BE2C (cell line): ENCODE results near the gene LZTS3.
"Not testable (repeated sequence)": the region's sequence is repeated elsewhere in the genome, so short reads cannot be mapped to it uniquely, and the experiment has no call there.

Source experiments
- DNase-seq: peaks from one replicate; pipeline ENCODE4 v3.0.0-alpha.2; 2020
- H3K27me3 ChIP-seq: fragments of 250-450 bp; sonication (Bioruptor Pico); 2 replicates; pipeline ENCODE4 v1.5.1; 2020; ENCODE audit warnings: mild to moderate bottlenecking
- H3K36me3 ChIP-seq: fragments of 250-450 bp; sonication (Bioruptor Pico); 2 replicates; pipeline ENCODE4 v1.5.1; 2020; ENCODE audit warnings: mild to moderate bottlenecking
- H3K4me1 ChIP-seq: fragments of 250-450 bp; sonication (Bioruptor Pico); 2 replicates; pipeline ENCODE4 v1.5.1; 2020
- H3K4me3 ChIP-seq: 2 replicates; pipeline ENCODE4 v1.5.1; 2011; ENCODE audit warnings: low read depth, low read length
- H3K9me3 ChIP-seq: fragments of 250-450 bp; sonication (Bioruptor Pico); 2 replicates; pipeline ENCODE4 v1.5.1; 2020
- CTCF ChIP-seq: IDR thresholded peaks from 2 replicates; pipeline ENCODE4 v1.5.1; 2012; ENCODE audit warnings: mild to moderate bottlenecking, low read depth, low read length

Gene LZTS3

DNA sequence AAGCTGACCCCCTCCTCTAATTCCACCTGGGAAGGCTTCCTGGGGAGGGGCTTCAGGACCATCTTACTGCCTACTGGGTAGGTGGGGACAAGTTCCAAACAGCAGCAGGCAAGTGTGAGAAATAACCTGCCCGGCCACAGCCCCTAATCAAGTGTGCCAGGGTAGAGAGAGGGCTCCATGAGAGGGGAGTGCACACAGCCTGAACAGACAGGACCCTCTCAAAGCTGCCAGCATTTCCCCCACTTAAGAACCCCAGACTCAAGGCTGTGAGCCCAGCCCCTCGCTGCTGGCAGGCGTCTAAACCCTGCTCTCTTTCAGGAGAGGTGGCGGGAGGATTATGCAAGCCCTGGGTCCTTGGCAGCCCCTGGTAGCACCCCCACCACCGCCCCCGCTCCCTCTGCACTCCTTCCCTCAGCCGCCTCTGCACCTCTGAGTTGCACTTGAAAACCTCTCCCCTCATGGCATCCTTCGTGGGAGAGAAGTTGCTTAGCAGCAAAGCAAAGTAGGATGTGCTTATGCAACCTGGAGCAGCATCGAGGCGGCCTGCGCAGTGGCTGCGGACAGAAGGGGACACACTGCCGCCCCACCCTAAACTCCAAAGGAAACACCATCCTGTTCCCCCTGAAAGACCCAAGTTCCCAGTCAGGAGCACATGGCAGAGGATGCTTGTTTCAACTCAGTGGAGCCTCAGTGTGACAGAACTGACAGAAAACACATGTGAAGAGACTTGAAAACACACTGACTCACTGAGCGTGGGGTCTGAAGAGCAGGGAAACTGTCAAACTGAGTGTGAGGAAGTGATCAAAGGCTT is 20.7 kb upstream of the LZTS3 start:
- DNase-seq: no peak
- Histone ChIP-seq H3K36me3 (peaks cover 21% of the 10 kb centered on the region), H3K9me3 (no peaks in the 10 kb centered on the region), H3K4me1 (no peaks in the 10 kb centered on the region), H3K27me3 (no peaks in the 10 kb centered on the region), H3K4me3 (no peak overlapping the region)
- no peak for TF ChIP-seq CTCF

DNA sequence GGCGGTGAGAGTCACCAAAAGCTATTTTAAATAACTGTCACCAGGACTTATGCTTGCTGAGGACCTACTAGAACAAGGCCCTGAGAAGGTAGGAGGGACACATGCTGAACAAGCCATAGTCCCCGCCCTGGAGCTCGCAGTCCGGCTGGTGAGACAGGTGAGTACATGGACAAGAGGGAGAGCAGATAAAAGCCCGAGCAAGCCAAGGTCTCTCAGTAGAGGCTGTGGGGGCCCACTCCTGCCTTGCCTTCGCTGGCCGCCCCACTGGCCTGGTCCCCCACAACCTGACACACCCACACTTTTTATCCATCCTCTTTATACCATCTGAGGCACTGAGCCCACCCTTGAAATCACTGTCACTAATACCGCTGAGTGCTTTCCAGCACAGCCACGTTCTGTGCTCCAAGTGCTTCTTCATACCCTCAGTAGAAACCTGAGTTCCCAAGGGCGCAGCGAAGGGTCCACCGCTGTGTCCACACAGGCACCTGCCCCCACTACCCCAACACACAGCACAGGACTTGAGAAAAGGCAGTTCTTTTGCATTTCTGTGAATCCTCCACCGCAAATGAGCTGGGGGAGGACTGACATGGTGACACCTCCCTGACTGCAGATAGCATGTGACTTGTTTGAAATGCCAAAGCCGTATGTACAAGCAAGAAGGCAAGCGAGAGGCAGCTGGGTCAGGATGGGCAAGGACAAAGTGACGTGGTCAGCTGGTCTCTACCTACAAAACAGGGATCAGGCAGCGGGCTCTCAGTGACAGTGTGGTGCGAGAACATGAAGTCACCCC is 19.1 kb upstream of the LZTS3 start:
- peaks cover 20% of the 10 kb centered on the region for H3K36me3 ChIP-seq
- no peak for DNase-seq
- TF ChIP-seq CTCF: no peak
- no peaks in the 10 kb centered on the region for H3K9me3 ChIP-seq
- H3K4me3 ChIP-seq: no peak overlapping the region
- H3K27me3 ChIP-seq: no peaks in the 10 kb centered on the region
- H3K4me1 ChIP-seq: no peaks in the 10 kb centered on the region

- DNase-seq: no peak
- Histone ChIP-seq H3K27me3 (no peaks in the 10 kb centered on the region), H3K9me3 (no peaks in the 10 kb centered on the region), H3K4me1 (no peaks in the 10 kb centered on the region), H3K36me3 (peaks cover 17% of the 10 kb centered on the region), H3K4me3 (no peak overlapping the region)
- TF ChIP-seq CTCF: no peak
Observed at GRCh38 chr20:3190681-3191111, 17.3 kb upstream of the LZTS3 start.

- no peak for DNase-seq
- Histone ChIP-seq H3K36me3 (peaks cover 9% of the 10 kb centered on the region), H3K27me3 (no peaks in the 10 kb centered on the region), H3K4me3 (no peak overlapping the region), H3K4me1 (no peaks in the 10 kb centered on the region), H3K9me3 (no peaks in the 10 kb centered on the region)
- no peak for TF ChIP-seq CTCF
Observed at GRCh38 chr20:3189561-3190131, 16.3 kb upstream of the LZTS3 start.

- Histone ChIP-seq H3K36me3 (peaks cover 9% of the 10 kb centered on the region; the same call in 1 of the 2 replicates), H3K27me3 (no peaks in the 10 kb centered on the region), H3K9me3 (no peaks in the 10 kb centered on the region), H3K4me3 (no peak overlapping the region), H3K4me1 (no peaks in the 10 kb centered on the region)
- DNase-seq: no peak
- no peak for TF ChIP-seq CTCF
Observed at GRCh38 chr20:3188823-3189413, 15.6 kb upstream of the LZTS3 start.

DNA sequence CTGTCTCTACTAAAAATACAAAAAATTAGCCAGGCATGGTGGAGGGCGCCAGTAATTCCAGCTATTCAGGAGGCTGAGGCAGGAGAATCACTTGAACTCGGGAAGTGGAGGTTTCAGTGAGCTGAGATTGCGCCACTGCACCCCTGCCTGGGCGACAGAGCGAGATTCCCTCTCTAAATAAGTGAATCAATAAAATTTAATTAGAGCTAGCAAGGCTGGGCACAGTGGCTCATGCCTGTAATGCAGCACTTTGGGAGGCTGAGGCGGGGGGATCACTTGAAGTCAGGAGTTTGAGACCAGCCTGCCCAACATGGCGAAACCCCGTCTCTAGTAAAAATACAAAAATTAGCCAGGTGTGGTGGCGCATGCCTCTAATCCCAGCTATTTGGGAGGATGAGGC is 14.5 kb upstream of the LZTS3 start:
- H3K4me1 ChIP-seq, DNase-seq, H3K27me3 ChIP-seq, H3K36me3 ChIP-seq, H3K4me3 ChIP-seq, H3K9me3 ChIP-seq: not testable (repeated sequence)
